ENCODE results near the gene CAMKK2.

The CAMKK2 gene

GRCh38 chr12:121251838-121252237 lies 44.7 kb downstream of the CAMKK2 start:
- H3K9me3 ChIP-seq (ENCODE audit: insufficient read depth, low read length, severe bottlenecking): no peaks in the 10 kb centered on the region
- DNase-seq (no peak), ATAC-seq (ENCODE audit: insufficient read depth, low read depth) (no peak)
- H3K36me3 ChIP-seq (ENCODE audit: insufficient read depth, low read length): peaks cover 77% of the 10 kb centered on the region
- H4K20me1 ChIP-seq (ENCODE audit: insufficient read depth, low read length): 0 out of 2 replicates have a peak, but pooled peaks cover 3% of the 10 kb centered on the region
- no peaks in the 10 kb centered on the region for H3K79me2 ChIP-seq (ENCODE audit: insufficient read depth, low read length)
- H3K4me2 ChIP-seq (ENCODE audit: insufficient read depth, low read length): no peak overlapping the region
- no peak overlapping the region for H3K4me3 ChIP-seq (ENCODE audit: low read depth in 1 of 2, low read length in 2 of 2)
- TF ChIP-seq EZH2 (IDR thresholded peaks at IDR 0.05; ENCODE audit: borderline replicate concordance, low read depth, low read length, severe bottlenecking): no peak
- TF ChIP-seq, protein P1, sequence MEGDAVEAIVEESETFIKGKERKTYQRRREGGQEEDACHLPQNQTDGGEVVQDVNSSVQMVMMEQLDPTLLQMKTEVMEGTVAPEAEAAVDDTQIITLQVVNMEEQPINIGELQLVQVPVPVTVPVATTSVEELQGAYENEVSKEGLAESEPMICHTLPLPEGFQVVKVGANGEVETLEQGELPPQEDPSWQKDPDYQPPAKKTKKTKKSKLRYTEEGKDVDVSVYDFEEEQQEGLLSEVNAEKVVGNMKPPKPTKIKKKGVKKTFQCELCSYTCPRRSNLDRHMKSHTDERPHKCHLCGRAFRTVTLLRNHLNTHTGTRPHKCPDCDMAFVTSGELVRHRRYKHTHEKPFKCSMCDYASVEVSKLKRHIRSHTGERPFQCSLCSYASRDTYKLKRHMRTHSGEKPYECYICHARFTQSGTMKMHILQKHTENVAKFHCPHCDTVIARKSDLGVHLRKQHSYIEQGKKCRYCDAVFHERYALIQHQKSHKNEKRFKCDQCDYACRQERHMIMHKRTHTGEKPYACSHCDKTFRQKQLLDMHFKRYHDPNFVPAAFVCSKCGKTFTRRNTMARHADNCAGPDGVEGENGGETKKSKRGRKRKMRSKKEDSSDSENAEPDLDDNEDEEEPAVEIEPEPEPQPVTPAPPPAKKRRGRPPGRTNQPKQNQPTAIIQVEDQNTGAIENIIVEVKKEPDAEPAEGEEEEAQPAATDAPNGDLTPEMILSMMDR (IDR thresholded peaks at IDR 0.05; ENCODE audit: borderline replicate concordance, extremely low read depth, low read length, poor library complexity, severe bottlenecking): no peak
- no peak overlapping the region for H3K9ac ChIP-seq (ENCODE audit: low read depth, low read length)
- H3K27me3 ChIP-seq (ENCODE audit: insufficient read depth, low read length, poor library complexity): no peaks in the 10 kb centered on the region
- no peaks in the 10 kb centered on the region for H3K4me1 ChIP-seq (ENCODE audit: insufficient read depth, low read length)
- no peak overlapping the region for H3K27ac ChIP-seq (ENCODE audit: low read length)
- H2AFZ ChIP-seq (ENCODE audit: low read depth, low read length): no peak overlapping the region

- Histone ChIP-seq H3K9me3 (ENCODE audit: insufficient read depth, low read length, severe bottlenecking) (no peaks in the 10 kb centered on the region), H3K9ac (ENCODE audit: low read depth, low read length) (no peak overlapping the region), H2AFZ (ENCODE audit: low read depth, low read length) (no peak overlapping the region), H3K4me3 (ENCODE audit: low read depth in 1 of 2, low read length in 2 of 2) (no peak overlapping the region), H3K27ac (ENCODE audit: low read length) (no peak overlapping the region), H3K79me2 (ENCODE audit: insufficient read depth, low read length) (no peaks in the 10 kb centered on the region), H3K4me2 (ENCODE audit: insufficient read depth, low read length) (no peak overlapping the region), H3K36me3 (ENCODE audit: insufficient read depth, low read length) (peaks cover 67% of the 10 kb centered on the region), H3K4me1 (ENCODE audit: insufficient read depth, low read length) (no peaks in the 10 kb centered on the region), H4K20me1 (ENCODE audit: insufficient read depth, low read length) (0 out of 2 replicates have a peak, but pooled peaks cover 3% of the 10 kb centered on the region), H3K27me3 (ENCODE audit: insufficient read depth, low read length, poor library complexity) (no peaks in the 10 kb centered on the region)
- ATAC-seq (ENCODE audit: insufficient read depth, low read depth): no peak
- TF ChIP-seq, protein P1 (IDR thresholded peaks at IDR 0.05; ENCODE audit: borderline replicate concordance, extremely low read depth, low read length, poor library complexity, severe bottlenecking): no peak
- no peak for TF ChIP-seq EZH2 (IDR thresholded peaks at IDR 0.05; ENCODE audit: borderline replicate concordance, low read depth, low read length, severe bottlenecking)
- no peak for DNase-seq
Measured at GRCh38 chr12:121250359-121250758, 46.1 kb downstream of the CAMKK2 start.

DNA sequence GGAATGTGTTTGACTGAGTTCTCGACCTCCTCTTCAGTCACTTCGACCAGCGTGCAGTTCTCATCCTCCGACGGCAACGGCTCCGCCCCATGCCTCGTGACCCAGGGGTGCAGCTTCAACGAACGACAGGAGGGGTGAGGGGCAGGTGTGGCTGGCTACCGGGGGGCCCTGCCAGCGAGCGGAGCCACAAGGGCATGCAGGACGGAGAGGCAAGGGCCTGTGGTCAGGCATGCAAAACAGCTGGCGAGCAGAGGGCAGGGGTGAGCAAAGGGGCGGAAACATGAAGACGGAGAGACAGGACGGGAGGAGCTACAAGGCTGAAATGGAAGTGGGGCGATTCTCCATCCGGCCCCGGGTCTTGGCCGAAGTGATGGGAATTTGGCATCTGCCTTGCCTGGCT lies 47.9 kb downstream of the CAMKK2 start:
- ATAC-seq (ENCODE audit: insufficient read depth, low read depth) (no peak), DNase-seq (no peak)
- Histone ChIP-seq H3K9me3 (ENCODE audit: insufficient read depth, low read length, severe bottlenecking) (no peaks in the 10 kb centered on the region), H3K79me2 (ENCODE audit: insufficient read depth, low read length) (no peaks in the 10 kb centered on the region), H3K27me3 (ENCODE audit: insufficient read depth, low read length, poor library complexity) (no peaks in the 10 kb centered on the region), H3K9ac (ENCODE audit: low read depth, low read length) (no peak overlapping the region), H3K4me1 (ENCODE audit: insufficient read depth, low read length) (no peaks in the 10 kb centered on the region), H2AFZ (ENCODE audit: low read depth, low read length) (no peak overlapping the region), H3K4me2 (ENCODE audit: insufficient read depth, low read length) (no peak overlapping the region), H3K4me3 (ENCODE audit: low read depth in 1 of 2, low read length in 2 of 2) (no peak overlapping the region), H3K27ac (ENCODE audit: low read length) (no peak overlapping the region), H3K36me3 (ENCODE audit: insufficient read depth, low read length) (peaks cover 70% of the 10 kb centered on the region), H4K20me1 (ENCODE audit: insufficient read depth, low read length) (0 out of 2 replicates have a peak, but pooled peaks cover 3% of the 10 kb centered on the region)
- no peak for TF ChIP-seq EZH2 (IDR thresholded peaks at IDR 0.05; ENCODE audit: borderline replicate concordance, low read depth, low read length, severe bottlenecking)
- TF ChIP-seq, protein P1 (IDR thresholded peaks at IDR 0.05; ENCODE audit: borderline replicate concordance, extremely low read depth, low read length, poor library complexity, severe bottlenecking): no peak

Measured in DND-41 (cell line).